ENCODE measurements around the gene CFAP61.

Gene CFAP61

DNA sequence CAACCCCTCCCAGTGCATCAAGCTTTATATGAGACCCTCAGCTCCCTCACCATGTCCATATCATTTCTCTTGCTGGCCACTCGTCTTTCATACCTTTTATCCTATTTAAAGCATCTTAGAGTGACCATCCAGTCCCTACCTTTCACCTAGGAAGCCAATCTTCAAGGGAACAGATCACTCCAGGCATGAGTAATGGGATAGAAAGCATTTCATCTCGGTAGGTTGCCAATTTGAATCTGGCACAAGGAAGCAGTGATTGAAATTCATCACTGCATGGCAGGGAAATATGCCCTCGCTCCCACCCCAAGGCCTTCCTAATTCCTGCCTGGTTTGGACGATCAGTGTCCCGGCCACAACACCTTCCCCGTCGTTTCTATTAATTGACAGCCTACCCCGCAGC is 150.4 kb downstream of the CFAP61 start:
- TF ChIP-seq, protein P1, sequence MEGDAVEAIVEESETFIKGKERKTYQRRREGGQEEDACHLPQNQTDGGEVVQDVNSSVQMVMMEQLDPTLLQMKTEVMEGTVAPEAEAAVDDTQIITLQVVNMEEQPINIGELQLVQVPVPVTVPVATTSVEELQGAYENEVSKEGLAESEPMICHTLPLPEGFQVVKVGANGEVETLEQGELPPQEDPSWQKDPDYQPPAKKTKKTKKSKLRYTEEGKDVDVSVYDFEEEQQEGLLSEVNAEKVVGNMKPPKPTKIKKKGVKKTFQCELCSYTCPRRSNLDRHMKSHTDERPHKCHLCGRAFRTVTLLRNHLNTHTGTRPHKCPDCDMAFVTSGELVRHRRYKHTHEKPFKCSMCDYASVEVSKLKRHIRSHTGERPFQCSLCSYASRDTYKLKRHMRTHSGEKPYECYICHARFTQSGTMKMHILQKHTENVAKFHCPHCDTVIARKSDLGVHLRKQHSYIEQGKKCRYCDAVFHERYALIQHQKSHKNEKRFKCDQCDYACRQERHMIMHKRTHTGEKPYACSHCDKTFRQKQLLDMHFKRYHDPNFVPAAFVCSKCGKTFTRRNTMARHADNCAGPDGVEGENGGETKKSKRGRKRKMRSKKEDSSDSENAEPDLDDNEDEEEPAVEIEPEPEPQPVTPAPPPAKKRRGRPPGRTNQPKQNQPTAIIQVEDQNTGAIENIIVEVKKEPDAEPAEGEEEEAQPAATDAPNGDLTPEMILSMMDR (IDR thresholded peaks at IDR 0.05; ENCODE audit: low read depth, low read length), result no peak
- no peak overlapping the region for H3K4me3 ChIP-seq (ENCODE audit: low read depth, low read length)

DNA sequence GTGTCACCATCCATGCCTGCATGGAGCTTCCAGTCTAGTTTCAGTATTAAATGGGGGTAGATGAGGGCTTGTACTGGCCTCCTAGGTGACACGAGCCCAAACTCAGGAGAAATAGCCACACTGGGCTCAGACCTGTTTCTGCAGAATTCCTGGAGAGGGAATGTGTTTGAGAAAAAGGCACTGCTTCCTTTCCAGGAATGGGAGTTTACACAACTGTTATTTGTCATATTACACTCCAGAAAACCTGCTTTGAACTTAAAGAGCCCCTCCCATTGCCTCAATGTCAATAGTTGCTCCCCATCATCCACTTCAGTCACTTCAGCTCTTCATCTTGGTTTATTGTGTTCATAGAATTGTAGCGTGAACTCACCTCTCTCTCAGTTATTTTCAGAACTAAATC is 151.5 kb downstream of the CFAP61 start:
- TF ChIP-seq, protein P1 (IDR thresholded peaks at IDR 0.05; ENCODE audit: low read depth, low read length), result no peak
- H3K4me3 ChIP-seq (ENCODE audit: low read depth, low read length), result no peak overlapping the region

DNA sequence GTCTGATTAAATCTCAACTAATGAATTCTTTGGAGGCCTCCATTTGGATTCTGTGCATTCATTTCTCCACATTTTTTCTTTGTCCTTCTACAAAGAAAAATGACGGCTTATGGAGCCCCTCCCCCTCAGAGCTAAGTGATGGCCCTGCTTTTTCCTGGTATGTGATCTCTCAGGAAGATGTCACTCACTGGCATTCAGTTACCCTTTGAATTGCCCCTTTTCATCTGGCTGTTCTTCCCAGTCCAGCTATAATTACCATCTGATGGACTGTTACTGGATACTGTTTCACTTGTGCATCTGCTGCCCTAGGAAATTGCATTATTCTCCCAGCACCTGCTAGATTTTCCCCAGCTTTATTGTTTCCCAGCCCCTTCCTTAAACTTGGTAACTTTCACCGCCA is 151.9 kb downstream of the CFAP61 start:
- TF ChIP-seq, protein P1 (IDR thresholded peaks at IDR 0.05; ENCODE audit: low read depth, low read length), result no peak
- H3K4me3 ChIP-seq (ENCODE audit: low read depth, low read length), result no peak overlapping the region

DNA sequence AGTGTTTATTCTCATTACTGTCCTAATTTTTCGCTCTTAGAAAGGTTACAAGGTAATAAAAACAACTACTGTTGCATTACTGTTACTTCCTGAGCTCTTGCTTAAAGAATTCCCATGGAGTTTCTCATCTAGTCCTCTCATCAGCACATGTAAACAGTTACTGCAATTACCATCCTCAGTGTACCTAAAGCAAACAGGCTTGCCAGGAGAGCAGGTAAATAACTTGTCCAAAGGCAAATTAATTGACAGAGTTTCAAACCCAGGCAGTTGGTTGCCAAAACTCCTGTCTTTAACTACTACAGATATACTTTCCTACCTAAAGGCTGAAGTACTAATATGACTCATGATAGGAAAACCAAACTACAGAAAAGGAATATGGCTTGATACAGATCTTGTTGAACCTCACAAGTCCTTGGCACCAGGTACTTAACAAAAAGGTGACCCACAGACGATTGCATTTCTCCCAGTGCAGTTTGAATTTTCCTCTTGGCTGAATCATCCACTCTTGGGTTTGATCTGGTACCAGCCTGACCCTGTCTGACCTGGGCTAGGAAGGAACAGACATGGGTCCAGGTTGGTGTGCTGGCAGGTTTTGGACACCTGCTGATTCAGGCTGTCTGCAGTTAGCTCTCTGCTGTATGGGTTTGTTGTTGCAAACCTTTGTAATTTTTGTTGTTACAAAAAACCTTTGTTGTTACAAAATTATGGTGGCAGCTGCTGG is 153.0 kb downstream of the CFAP61 start:
- TF ChIP-seq, protein P1 (IDR thresholded peaks at IDR 0.05; ENCODE audit: low read depth, low read length), result no peak

DNA sequence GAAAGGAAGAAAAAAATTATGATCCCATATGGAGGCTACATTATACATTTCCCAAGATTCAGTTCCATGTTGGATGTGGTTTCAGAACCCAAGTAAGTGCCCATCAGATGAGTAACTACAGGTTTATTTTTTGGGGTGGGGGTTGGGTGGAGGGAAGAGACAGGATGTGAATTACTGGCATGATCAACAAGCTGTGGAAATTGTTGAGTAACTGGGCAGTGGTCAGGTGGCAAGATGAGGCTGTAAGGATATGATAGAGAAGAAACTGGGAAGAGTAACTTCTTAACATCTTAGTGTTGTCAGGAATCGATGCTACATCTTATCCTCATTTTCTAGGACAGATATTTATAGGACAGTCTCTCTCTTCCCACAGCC is 153.5 kb downstream of the CFAP61 start:
- TF ChIP-seq, protein P1 (IDR thresholded peaks at IDR 0.05; ENCODE audit: low read depth, low read length), result no peak

More for the DNA sequence above, 153.0 kb downstream of the CFAP61 start:
- H3K4me3 ChIP-seq (ENCODE audit: low read depth, low read length), result no peak overlapping the region

DNA sequence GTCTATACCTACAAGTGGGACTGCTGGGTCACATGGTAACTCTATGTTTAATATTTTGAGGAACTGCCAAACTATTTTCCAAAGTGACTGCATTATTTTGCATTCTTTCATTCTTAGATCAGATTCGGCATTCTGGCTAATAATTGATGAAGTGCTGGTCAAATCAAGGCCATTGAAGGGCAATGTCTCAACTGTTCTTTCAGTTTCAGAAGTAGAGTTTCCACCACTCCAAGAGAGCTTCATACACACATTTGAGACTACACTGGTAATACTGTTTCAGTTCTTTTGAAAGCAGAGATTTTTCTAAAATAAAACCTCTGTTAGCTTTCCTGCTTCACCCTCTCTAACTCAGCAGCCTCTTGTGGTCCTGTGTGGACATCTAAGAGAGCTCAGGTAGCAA is 154.5 kb downstream of the CFAP61 start:
- TF ChIP-seq, protein P1 (IDR thresholded peaks at IDR 0.05; ENCODE audit: low read depth, low read length), result no peak

More for the DNA sequence above, 153.5 kb downstream of the CFAP61 start:
- H3K4me3 ChIP-seq (ENCODE audit: low read depth, low read length), result no peak overlapping the region

DNA sequence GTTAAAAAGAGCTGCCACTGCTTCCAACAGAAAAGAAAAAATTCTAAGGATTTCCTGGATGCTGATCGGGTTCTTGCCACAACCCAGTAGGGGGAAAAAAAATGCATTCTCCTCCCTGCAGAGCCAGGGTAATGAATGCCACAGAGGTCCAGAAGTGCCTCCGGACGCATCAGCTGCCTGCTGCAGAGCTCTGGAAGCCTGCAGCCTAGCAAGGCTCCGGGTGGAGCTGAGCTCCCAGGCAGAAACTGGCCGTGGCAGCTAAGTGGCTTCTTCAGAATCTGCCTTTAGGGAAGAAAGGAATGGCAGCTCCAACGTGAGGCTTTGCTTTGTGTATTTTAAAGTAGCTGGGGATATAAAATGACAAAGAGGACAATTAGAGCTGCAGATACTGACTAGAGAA is 155.0 kb downstream of the CFAP61 start:
- TF ChIP-seq, protein P1 (IDR thresholded peaks at IDR 0.05; ENCODE audit: low read depth, low read length), result no peak
- no peak overlapping the region for H3K4me3 ChIP-seq (ENCODE audit: low read depth, low read length)

More for the DNA sequence above, 154.5 kb downstream of the CFAP61 start:
- no peak overlapping the region for H3K4me3 ChIP-seq (ENCODE audit: low read depth, low read length)

Measured in WI38 (cell line).